DOHH2 (cell line): ENCODE data around the gene WDR87.

Experiments used
- CTCF ChIP-seq: fragments of 200-600 bp; sonication (generic); IDR thresholded peaks from one replicate; pipeline ENCODE4 v1.5.1; 2014; ENCODE audit warnings: antibody characterized with exemption, mild to moderate bottlenecking, low read depth, low read length; ENCODE audit not compliant: poor library complexity, severe bottlenecking
- EZH2phosphoT487 ChIP-seq: fragments of 200-600 bp; sonication (generic); IDR thresholded peaks from 2 replicates; pipeline ENCODE4 v1.6.1; 2017; ENCODE audit warnings: borderline replicate concordance, mild to moderate bottlenecking, antibody characterized with exemption, low read length, moderate library complexity, mixed read lengths

GRCh38 chr19:37874784-37875183, 31.6 kb downstream of the WDR87 start:
- TF ChIP-seq CTCF = no peak
- no peak for TF ChIP-seq EZH2phosphoT487
